Mesenchymal stem cell (in vitro differentiated cells and primary cell): ENCODE results near the gene C12orf75.

Experiments used
- DNase-seq: peaks from one replicate; pipeline ENCODE4 v3.0.0-alpha.2; 2013
- H2AFZ ChIP-seq: one replicate; pipeline ENCODE4 v1.6.1; 2013; ENCODE audit warnings: low read depth, mild to moderate bottlenecking, control low read depth, inconsistent platforms, low read length, moderate library complexity
- H2AK5ac ChIP-seq: 2 replicates; pipeline ENCODE4 v1.6.1; 2013; ENCODE audit warnings: low read length, moderate library complexity, mild to moderate bottlenecking, inconsistent platforms; ENCODE audit not compliant: severe bottlenecking
- H2BK120ac ChIP-seq: one replicate; pipeline ENCODE4 v1.6.1; 2013; ENCODE audit warnings: low read depth, mild to moderate bottlenecking, inconsistent platforms, low read length, moderate library complexity
- H2BK12ac ChIP-seq, 2 experiments: one replicate each; pipeline ENCODE4 v1.6.1; 2013; ENCODE audit warnings: inconsistent platforms in 2 of 2, low read length in 2 of 2, mild to moderate bottlenecking in 2 of 2, moderate library complexity in 2 of 2, control low read depth in 1 of 2
- H2BK15ac ChIP-seq: one replicate; pipeline ENCODE4 v1.6.1; 2013; ENCODE audit warnings: mild to moderate bottlenecking, low read depth, inconsistent platforms; ENCODE audit not compliant: poor library complexity, severe bottlenecking
- H2BK5ac ChIP-seq: 2 replicates; pipeline ENCODE4 v1.6.1; 2013; ENCODE audit warnings: low read depth, mild to moderate bottlenecking, low read length, control low read depth, inconsistent platforms; ENCODE audit not compliant: poor library complexity, severe bottlenecking
- H3K14ac ChIP-seq, 2 experiments: one replicate each; pipeline ENCODE4 v1.6.1; 2013; ENCODE audit warnings: inconsistent platforms in 2 of 2, low read length in 2 of 2, control low read depth in 1 of 2, mild to moderate bottlenecking in 1 of 2, moderate library complexity in 1 of 2
- H3K18ac ChIP-seq, 2 experiments: one replicate each; pipeline ENCODE4 v1.6.1; 2013; ENCODE audit warnings: inconsistent platforms in 2 of 2, low read length in 2 of 2, control low read depth in 1 of 2, low read depth in 1 of 2, mild to moderate bottlenecking in 1 of 2
- H3K23ac ChIP-seq, 2 experiments: one replicate each; pipeline ENCODE4 v1.6.1; 2013; ENCODE audit warnings: inconsistent platforms in 2 of 2, low read length in 2 of 2, mild to moderate bottlenecking in 2 of 2, moderate library complexity in 2 of 2, control low read depth in 1 of 2
- H3K27ac ChIP-seq: 2 replicates; pipeline ENCODE4 v1.5.1; 2013; ENCODE audit warnings: mild to moderate bottlenecking, moderate library complexity, low read length, control low read depth, inconsistent platforms; ENCODE audit not compliant: poor library complexity, severe bottlenecking
- H3K27me3 ChIP-seq, 2 experiments: 2 replicates each; pipeline versions ENCODE4 v1.6.1 to v1.7.0; 2013; ENCODE audit warnings: low read length in 2 of 2, mild to moderate bottlenecking in 2 of 2, moderate library complexity in 2 of 2, control low read depth in 1 of 2, inconsistent platforms in 1 of 2; ENCODE audit not compliant: control insufficient read depth in 1 of 2, insufficient read depth in 1 of 2
- H3K36me3 ChIP-seq, 2 experiments: 2 replicates each; pipeline versions ENCODE4 v1.6.1 to v1.7.0; 2013; ENCODE audit warnings: low read length in 2 of 2, control low read depth in 1 of 2, inconsistent platforms in 1 of 2, low read depth in 1 of 2, mild to moderate bottlenecking in 1 of 2; ENCODE audit not compliant: insufficient read depth in 2 of 2, control insufficient read depth in 1 of 2
- H3K4ac ChIP-seq, 2 experiments: one replicate each; pipeline ENCODE4 v1.6.1; 2013; ENCODE audit warnings: inconsistent platforms in 2 of 2, low read length in 2 of 2, mild to moderate bottlenecking in 2 of 2, moderate library complexity in 2 of 2, control low read depth in 1 of 2, low read depth in 1 of 2
- H3K4me1 ChIP-seq: 2 replicates; pipeline ENCODE4 v1.6.1; 2013; ENCODE audit warnings: low read depth, low read length, control low read depth; ENCODE audit not compliant: control insufficient read depth, insufficient read depth
- H3K4me2 ChIP-seq: 2 replicates; pipeline ENCODE4 v1.6.1; 2013; ENCODE audit warnings: low read length, mild to moderate bottlenecking, inconsistent platforms; ENCODE audit not compliant: poor library complexity, severe bottlenecking
- H3K4me3 ChIP-seq, 2 experiments: 2 replicates each; pipeline versions ENCODE4 v1.5.1 to v1.7.0; 2013; ENCODE audit warnings: low read length in 2 of 2, mild to moderate bottlenecking in 2 of 2, control low read depth in 1 of 2, low read depth in 1 of 2; ENCODE audit not compliant: insufficient read depth in 1 of 2
- H3K79me1 ChIP-seq: replicated peaks from 2 replicates; pipeline ENCODE4 v1.6.1; 2013; ENCODE audit warnings: mild to moderate bottlenecking, control low read depth, low read length, inconsistent platforms; ENCODE audit not compliant: poor library complexity, severe bottlenecking
- H3K9ac ChIP-seq: 2 replicates; pipeline ENCODE4 v1.7.0; 2013; ENCODE audit warnings: mild to moderate bottlenecking, low read length, moderate library complexity
- H3K9me3 ChIP-seq: 2 replicates; pipeline ENCODE4 v1.7.0; 2013; ENCODE audit warnings: mild to moderate bottlenecking, low read length; ENCODE audit not compliant: control insufficient read depth
- H4K8ac ChIP-seq: one replicate; pipeline ENCODE4 v1.6.1; 2013; ENCODE audit warnings: inconsistent platforms, mild to moderate bottlenecking, low read length, moderate library complexity
- H4K91ac ChIP-seq: one replicate; pipeline ENCODE4 v1.6.1; 2013; ENCODE audit warnings: mild to moderate bottlenecking, low read length, inconsistent platforms
- WGBS: methylation state at CpG from one replicate; pipeline ENCODE4 v1.1.7; 2013; ENCODE audit warnings: mixed read lengths; 5-methylcytosine and 5-hydroxymethylcytosine counted together

Gene C12orf75

GRCh38 chr12:105363890-105364289 lies 33.4 kb downstream of the C12orf75 start:
- Histone ChIP-seq H4K8ac (no peak overlapping the region), H3K27ac (no peak overlapping the region), H3K27me3 (no peaks in the 10 kb centered on the region), H3K23ac (no peak overlapping the region), H3K4me2 (no peak overlapping the region), H4K91ac (no peak overlapping the region), H3K4ac (no peak overlapping the region), H2BK12ac (no peak overlapping the region), H3K79me1 (peaks cover 27% of the 10 kb centered on the region), H3K4me1 (peaks cover 1% of the 10 kb centered on the region), H3K4me3 (no peak overlapping the region), H3K9me3 (no peaks in the 10 kb centered on the region), H2AFZ (no peak overlapping the region), H3K9ac (no peak overlapping the region), H2BK120ac (no peak overlapping the region), H3K18ac (no peak overlapping the region), H2BK5ac (no peak overlapping the region), H3K14ac (no peak overlapping the region), H3K36me3 (peaks cover 5 to 9% of the 10 kb centered on the region in 2 experiments), H2BK15ac (no peak overlapping the region), H2AK5ac (no peak overlapping the region)
- DNase-seq = no peak
- 100% methylated on average over 1 of the region's 3 CpGs for WGBS

- H3K9me3 ChIP-seq = no peaks in the 10 kb centered on the region
- no peak overlapping the region for H3K18ac ChIP-seq
- DNase-seq = no peak
- H3K9ac ChIP-seq = no peak overlapping the region
- H3K4ac ChIP-seq = no peak overlapping the region
- H3K4me2 ChIP-seq = no peak overlapping the region
- no peak overlapping the region for H3K23ac ChIP-seq
- H2BK15ac ChIP-seq = no peak overlapping the region
- peaks cover 27% of the 10 kb centered on the region for H3K79me1 ChIP-seq
- no peak overlapping the region for H2AK5ac ChIP-seq
- H3K4me1 ChIP-seq = no peaks in the 10 kb centered on the region
- no peak overlapping the region for H2BK5ac ChIP-seq
- WGBS = 98% methylated on average over 2 of the region's 3 CpGs
- H3K36me3 ChIP-seq = peaks cover 5 to 9% of the 10 kb centered on the region in 2 experiments
- no peak overlapping the region for H3K27ac ChIP-seq
- H3K27me3 ChIP-seq = no peaks in the 10 kb centered on the region
- no peak overlapping the region for H2BK12ac ChIP-seq
- no peak overlapping the region for H4K91ac ChIP-seq
- no peak overlapping the region for H2BK120ac ChIP-seq
- H3K4me3 ChIP-seq = no peak overlapping the region
- no peak overlapping the region for H4K8ac ChIP-seq
- no peak overlapping the region for H3K14ac ChIP-seq
- H2AFZ ChIP-seq = no peak overlapping the region
These were observed 34.7 kb downstream of the C12orf75 start for GRCh38 chr12:105365231-105365630.

- Histone ChIP-seq H3K4me2 (no peak overlapping the region), H3K23ac (no peak overlapping the region), H3K9me3 (no peaks in the 10 kb centered on the region), H4K91ac (no peak overlapping the region), H2BK15ac (no peak overlapping the region), H2AFZ (no peak overlapping the region), H3K14ac (no peak overlapping the region), H2BK120ac (no peak overlapping the region), H3K4me1 (no peaks in the 10 kb centered on the region), H2BK12ac (no peak overlapping the region), H3K36me3 (peaks cover 5 to 24% of the 10 kb centered on the region in 2 experiments), H3K79me1 (peaks cover 21% of the 10 kb centered on the region), H3K27ac (no peak overlapping the region), H3K27me3 (no peaks in the 10 kb centered on the region), H2BK5ac (no peak overlapping the region), H3K18ac (no peak overlapping the region), H3K4me3 (no peak overlapping the region), H4K8ac (no peak overlapping the region), H3K4ac (no peak overlapping the region), H2AK5ac (peak overlapping the region; percentile 47), H3K9ac (no peak overlapping the region)
- no peak for DNase-seq
- WGBS = 89% methylated on average over 4 of the region's 6 CpGs
These were observed 37.7 kb downstream of the C12orf75 start for GRCh38 chr12:105368047-105368646.

GRCh38 chr12:105369014-105369413 lies 38.5 kb downstream of the C12orf75 start:
- Histone ChIP-seq H2BK120ac (no peak overlapping the region), H3K27ac (no peak overlapping the region), H3K9me3 (no peaks in the 10 kb centered on the region), H2AFZ (no peak overlapping the region), H4K8ac (no peak overlapping the region), H3K18ac (no peak overlapping the region), H3K4ac (no peak overlapping the region), H3K36me3 (peaks cover 5 to 30% of the 10 kb centered on the region in 2 experiments), H3K4me1 (no peaks in the 10 kb centered on the region), H3K4me3 (no peak overlapping the region), H3K9ac (no peak overlapping the region), H3K4me2 (no peak overlapping the region), H3K27me3 (no peaks in the 10 kb centered on the region), H4K91ac (no peak overlapping the region), H2BK12ac (no peak overlapping the region), H2AK5ac (no peak overlapping the region), H2BK5ac (no peak overlapping the region), H3K14ac (no peak overlapping the region), H3K79me1 (peaks cover 20% of the 10 kb centered on the region), H3K23ac (no peak overlapping the region), H2BK15ac (no peak overlapping the region)
- DNase-seq = peak; percentile 48
- 75% methylated on average over 3 of the region's 3 CpGs for WGBS
